GM12878 (cell line): ENCODE data around the gene RO60. TPM values are rescaled to one million over a fixed set of nuclear protein-coding genes. Genes with fewer than 3 reads are reported as not detected.

ENCODE experiments used
- ATAC-seq: fragments of 200-7000 bp; cut with Tn5 transposase; 3 replicates; pipeline ENCODE4 v1.9.1; 2020; ENCODE audit warnings: mild to moderate bottlenecking, moderate library complexity
- BruUV-seq: library from RNA; stranded (reverse); fragments of 400-500 nt; replicated peaks from 2 replicates; lab custom pipeline; 2021; lab: Mats Ljungman, UMichigan
- CTCF ChIA-PET: fragments of 300-600 bp; sonication (Branson Sonifier 250); formaldehyde crosslinking; extraction: SDS; loops from one replicate; lab custom pipeline; 2021; ENCODE audit warnings: inconsistent platforms; lab: Yijun Ruan, JAX
- POLR2A ChIA-PET: fragments of 350-600 bp; formaldehyde crosslinking; extraction: SDS; loops from one replicate; lab custom pipeline; 2021; ENCODE audit warnings: inconsistent platforms; lab: Charles Lee
- RAD21 ChIA-PET: fragments of 300-600 bp; sonication (Branson Sonifier 250); formaldehyde crosslinking; loops from one replicate; lab custom pipeline; 2023; ENCODE audit warnings: antibody characterized with exemption; ENCODE audit not compliant: unreplicated experiment; lab: Charles Lee
- SMC1A ChIA-PET: fragments of 300-600 bp; sonication (Branson Sonifier 250); formaldehyde crosslinking; loops from one replicate; lab custom pipeline; 2023; ENCODE audit not compliant: unreplicated experiment, uncharacterized antibody; lab: Charles Lee
- DNase-seq: peaks from one replicate; pipeline ENCODE4 v3.0.0-alpha.2; 2011; ENCODE audit warnings: low read depth, low spot score
- FAIRE-seq: peaks from 3 replicates; lab custom pipeline; 2011; peaks lifted over from hg19 to GRCh38; lab: Jason Lieb, UNC
- H2AFZ ChIP-seq: 2 replicates; pipeline ENCODE4 v1.6.0; 2011; ENCODE audit warnings: low read depth, low read length, control low read depth; ENCODE audit not compliant: control insufficient read depth
- H3K27ac ChIP-seq: 2 replicates; pipeline ENCODE4 v1.5.1; 2011; ENCODE audit warnings: control low read depth; ENCODE audit not compliant: control insufficient read depth, insufficient read depth
- H3K27me3 ChIP-seq, 2 experiments: replicated peaks in 1 of 2; 2 replicates each; pipeline versions ENCODE4 v1.6.0 to v1.6.1; 2011; ENCODE audit warnings: low read length in 1 of 2; ENCODE audit not compliant: control insufficient read depth in 2 of 2, insufficient read depth in 2 of 2
- H3K36me3 ChIP-seq, 2 experiments: 2 replicates each; pipeline ENCODE4 v1.5.1; 2011; ENCODE audit warnings: low read length in 1 of 2; ENCODE audit not compliant: control insufficient read depth in 2 of 2, insufficient read depth in 2 of 2
- H3K4me1 ChIP-seq: 2 replicates; pipeline ENCODE4 v1.6.1; 2011; ENCODE audit warnings: mild to moderate bottlenecking, low read length, moderate library complexity, mixed read lengths; ENCODE audit not compliant: control insufficient read depth, insufficient read depth
- H3K4me2 ChIP-seq: 2 replicates; pipeline ENCODE4 v1.6.0; 2011; ENCODE audit warnings: control low read depth; ENCODE audit not compliant: control insufficient read depth, insufficient read depth
- H3K4me3 ChIP-seq: fragments of 200-600 bp; sonication (generic); 2 replicates; pipeline ENCODE4 v1.5.1; 2016
- H3K79me2 ChIP-seq: 2 replicates; pipeline ENCODE4 v1.6.0; 2011; ENCODE audit warnings: low read length; ENCODE audit not compliant: control insufficient read depth, insufficient read depth
- H3K9ac ChIP-seq: 2 replicates; pipeline ENCODE4 v1.8.0; 2011; ENCODE audit warnings: low read length, control low read depth, mixed read lengths; ENCODE audit not compliant: control insufficient read depth, insufficient read depth
- H3K9me3 ChIP-seq: replicated peaks from 3 replicates; pipeline ENCODE4 v1.5.1; 2011; ENCODE audit warnings: mild to moderate bottlenecking, low read length; ENCODE audit not compliant: control insufficient read depth, insufficient read depth
- H4K20me1 ChIP-seq: 2 replicates; pipeline ENCODE4 v1.6.0; 2011; ENCODE audit not compliant: control insufficient read depth, insufficient read depth
- HCFC1 ChIP-seq: fragments of 150-350 bp; IDR thresholded peaks from 2 replicates; pipeline ENCODE4 v1.6.1; 2014; ENCODE audit warnings: low read length
- KDM1A ChIP-seq: fragments of 200-600 bp; sonication (generic); IDR thresholded peaks from 2 replicates; pipeline ENCODE4 v1.6.1; 2016; ENCODE audit warnings: borderline replicate concordance
- MEF2A ChIP-seq: IDR thresholded peaks from 2 replicates; pipeline ENCODE4 v1.6.1; 2011; ENCODE audit warnings: low read depth, mild to moderate bottlenecking, low read length, moderate library complexity; ENCODE audit not compliant: insufficient read depth
- MYB ChIP-seq: fragments of 150-350 bp; IDR thresholded peaks from 2 replicates; pipeline ENCODE4 v1.6.1; 2014; ENCODE audit warnings: mild to moderate bottlenecking, low read depth, low read length, borderline replicate concordance
- SMC3 ChIP-seq: IDR thresholded peaks from 2 replicates; pipeline ENCODE4 v1.6.1; 2011; ENCODE audit warnings: low read length, improper control_type of control experiment, borderline replicate concordance
- STAT3 ChIP-seq: IDR thresholded peaks from 2 replicates; pipeline ENCODE4 v1.6.1; 2011; ENCODE audit warnings: low read depth, low read length, improper control_type of control experiment
- TCF3 ChIP-seq: IDR thresholded peaks from 2 replicates; pipeline ENCODE4 v1.6.1; 2012; ENCODE audit warnings: low read depth, mild to moderate bottlenecking, low read length, borderline replicate concordance; ENCODE audit not compliant: insufficient read depth
- YY1 ChIP-seq: IDR thresholded peaks from 2 replicates; pipeline ENCODE4 v1.6.1; 2011; ENCODE audit warnings: low read depth, mild to moderate bottlenecking, low read length
- WGBS: methylation state at CpG from one replicate; pipeline ENCODE4 v1.1.6; 2016; ENCODE audit warnings: low lambda C conversion rate; ENCODE audit not compliant: insufficient replicate concordance, insufficient coverage; ENCODE audit errors: missing lambda C conversion rate; 5-methylcytosine and 5-hydroxymethylcytosine counted together
- in situ Hi-C: fragments of 300-500 bp; cut with MboI; formaldehyde crosslinking; loops from 9 replicates; pipeline ENCODE4 v1.14.3; 2018; ENCODE audit warnings: mixed read lengths
- intact Hi-C: fragments of 100-400 bp; cut with micrococcal nuclease; formaldehyde crosslinking; loops from one replicate; pipeline ENCODE4 v1.14.2; 2022; ENCODE audit not compliant: unreplicated experiment
- polyA plus RNA-seq, 11 experiments: library from polyadenylated mRNA; depleted of rRNA in 4 of 11; unstranded in 6 of 11; stranded (reverse) in 5 of 11; fragments of >200 nt; fragmentation: Nextera tagmentation in 4 of 11; fragmentation: Illumina TruSeq in 1 of 11; extraction: Ambion mirVana in 4 of 11; extraction: Trizol in 1 of 11; gene quantifications; 1 replicate in 1 of 11; 2 replicates in 10 of 11; pipeline versions ENCODE4 v1.2.1 to v1.2.3, GENCODE V29; 2011 to 2016; ENCODE audit warnings: inconsistent platforms in 2 of 11, missing spikeins in 2 of 11, low read depth in 1 of 11
- total RNA-seq, 4 experiments: library from RNA; depleted of rRNA in 3 of 4; stranded (reverse); fragments of >200 nt in 3 of 4; fragmentation: Illumina TruSeq in 1 of 4; extraction: Trizol in 1 of 4; gene quantifications; 2 replicates each; pipeline versions ENCODE4 v1.2.1 to v1.2.3, GENCODE V29; 2013 to 2021
- TF ChIP-seq, protein P1 (sequence below): IDR thresholded peaks from 2 replicates; pipeline ENCODE4 v1.6.1; 2012; ENCODE audit warnings: low read length, inconsistent platforms

RO60 gene
- total and polyA plus RNA-seq, 10 of the 15 experiments (the other 5 are each of a cell fraction or from before 2014, with no cell fraction given): 21.1 to 143 (median 83.1) TPM

DNA sequence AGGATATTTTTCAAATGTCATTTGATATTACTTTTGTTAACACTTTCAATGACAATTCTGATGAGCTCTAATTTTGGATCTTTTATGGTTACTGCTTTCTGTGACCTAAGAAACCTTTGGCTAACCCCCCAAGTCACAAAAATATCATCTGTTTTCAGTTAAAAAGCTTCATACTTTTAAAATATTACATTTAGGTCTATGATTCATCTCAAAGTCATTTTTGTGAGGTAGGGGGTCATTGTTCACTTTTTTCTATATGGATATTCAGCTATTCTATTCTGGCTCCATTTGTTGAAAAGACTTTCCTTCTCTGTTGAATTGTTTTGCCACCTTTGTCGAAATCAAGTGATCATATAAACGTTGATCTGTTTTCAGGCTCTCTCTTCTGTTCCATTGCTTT lies 45.0 kb upstream of the RO60 start:
- ChIA-PET RAD21 (interaction anchor here (3.0 kb wide), 1 partner anchor 207 kb away, joined by 10 read pairs; no protein-coding TSS in a partner anchor), CTCF (interaction anchor here (0.6 to 9.5 kb wide), 7 partner anchors 11 to 539 kb away, joined by 3 to 156 read pairs (median 4); no protein-coding TSS in a partner anchor), SMC1A (interaction anchor here (0.9 to 3.9 kb wide), 8 partner anchors 10 to 540 kb away, joined by 3 to 14 read pairs (median 8); no protein-coding TSS in a partner anchor), POLR2A (no interaction called here)
- Histone ChIP-seq H3K79me2 (no peaks in the 10 kb centered on the region), H3K36me3 (no peaks in the 10 kb centered on the region; a peak in 1 of 4 replicates), H4K20me1 (no peaks in the 10 kb centered on the region), H3K4me2 (no peak overlapping the region), H3K9me3 (no peaks in the 10 kb centered on the region), H3K27ac (no peak overlapping the region), H3K9ac (no peak overlapping the region), H2AFZ (no peak overlapping the region), H3K4me1 (no peaks in the 10 kb centered on the region), H3K27me3 (no peaks in the 10 kb centered on the region), H3K4me3 (no peak overlapping the region)
- no TSS peak for BruUV-seq
- no peak for ATAC-seq
- in situ Hi-C loops (no loop called here), intact Hi-C loops (loop anchor here (10.0 kb wide), 1 partner anchor 400 kb away; no protein-coding TSS in a partner anchor)
- TF ChIP-seq, protein P1, sequence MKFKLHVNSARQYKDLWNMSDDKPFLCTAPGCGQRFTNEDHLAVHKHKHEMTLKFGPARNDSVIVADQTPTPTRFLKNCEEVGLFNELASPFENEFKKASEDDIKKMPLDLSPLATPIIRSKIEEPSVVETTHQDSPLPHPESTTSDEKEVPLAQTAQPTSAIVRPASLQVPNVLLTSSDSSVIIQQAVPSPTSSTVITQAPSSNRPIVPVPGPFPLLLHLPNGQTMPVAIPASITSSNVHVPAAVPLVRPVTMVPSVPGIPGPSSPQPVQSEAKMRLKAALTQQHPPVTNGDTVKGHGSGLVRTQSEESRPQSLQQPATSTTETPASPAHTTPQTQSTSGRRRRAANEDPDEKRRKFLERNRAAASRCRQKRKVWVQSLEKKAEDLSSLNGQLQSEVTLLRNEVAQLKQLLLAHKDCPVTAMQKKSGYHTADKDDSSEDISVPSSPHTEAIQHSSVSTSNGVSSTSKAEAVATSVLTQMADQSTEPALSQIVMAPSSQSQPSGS: no peak
- no peak for TF ChIP-seq SMC3
- no peak for FAIRE-seq
- 92% methylated on average over 2 of the region's 2 CpGs for WGBS
- no peak for DNase-seq

DNA sequence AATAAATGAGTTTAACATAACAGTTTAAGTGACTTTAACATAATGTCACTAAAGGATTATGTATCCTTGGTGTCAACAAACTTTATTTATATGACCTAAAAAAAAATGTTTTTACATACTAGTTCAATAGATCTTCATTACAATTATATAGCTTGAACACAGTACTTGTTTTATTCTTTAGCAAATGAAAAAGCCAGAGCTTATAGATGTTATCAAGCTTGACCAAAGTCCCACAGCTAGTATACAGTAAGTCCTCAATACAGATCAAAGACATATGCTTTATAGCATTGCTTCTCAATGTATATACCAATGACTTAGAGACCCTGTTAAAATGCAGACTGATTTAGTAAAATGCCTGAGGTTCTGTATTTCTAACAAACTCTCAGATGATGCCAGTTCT lies 42.6 kb upstream of the RO60 start:
- FAIRE-seq (no peak), ATAC-seq (no peak), DNase-seq (no peak)
- Histone ChIP-seq H2AFZ (no peak overlapping the region), H3K9ac (no peak overlapping the region), H3K4me1 (no peaks in the 10 kb centered on the region), H3K79me2 (no peaks in the 10 kb centered on the region), H3K36me3 (peaks cover 0 to under 1% of the 10 kb centered on the region in 2 experiments; a peak in 1 of 4 replicates), H4K20me1 (no peaks in the 10 kb centered on the region), H3K27ac (no peak overlapping the region), H3K9me3 (no peaks in the 10 kb centered on the region), H3K4me2 (no peak overlapping the region), H3K4me3 (no peak overlapping the region), H3K27me3 (no peaks in the 10 kb centered on the region)
- ChIA-PET SMC1A (interaction anchor here (0.8 to 3.9 kb wide), 7 partner anchors 10 to 542 kb away, joined by 3 to 14 read pairs (median 8); no protein-coding TSS in a partner anchor), CTCF (interaction anchor here (1.5 to 9.5 kb wide), 4 partner anchors 19 to 542 kb away, joined by 3 to 156 read pairs (median 27); no protein-coding TSS in a partner anchor), RAD21 (interaction anchor here (3.0 kb wide), 1 partner anchor 209 kb away, joined by 10 read pairs; no protein-coding TSS in a partner anchor), POLR2A (no interaction called here)
- intact Hi-C loops (loop anchor here (10.0 kb wide), 1 partner anchor 402 kb away; no protein-coding TSS in a partner anchor), in situ Hi-C loops (loop anchor here (5.0 kb wide), 2 partner anchors 209 to 544 kb away; partner anchors contain the start of gene RGS2)
- TF ChIP-seq STAT3 (no peak), TCF3 (no peak), YY1 (no peak), KDM1A (no peak), MEF2A (no peak), HCFC1 (no peak), MYB (no peak)
- BruUV-seq: no TSS peak
